Stimulated activated CD4-positive, alpha-beta T cell treated with anti-CD3 and anti-CD28 coated beads, Interleukin-15, amount 100 ng/mL, for 48 hours (primary cell): ENCODE data around the gene COQ10A.
A peak's percentile ranks its signal among the peaks of the same experiment; 100 is the strongest.

Experiments
- DNase-seq, 2 donors: peaks; one replicate each; pipeline ENCODE4 v3.0.0-alpha.2; 2020; ENCODE audit warnings: low read depth in 2 of 2

COQ10A gene

GRCh38 chr12:56315622-56316473 is 49.1 kb downstream of the COQ10A start, which contains the start of gene CNPY2:
Gene CNPY2, minus strand, starts transcription at chr12:56315988. Its CDS starts 771 bp downstream, at chr12:56315217.
- peak; percentile 91 to 92 for DNase-seq

GRCh38 chr12:56317675-56318074 is 50.9 kb downstream of the COQ10A start:
- no peak for DNase-seq
